ENCODE results near the gene MYO18B. TPM values are rescaled to one million over a fixed set of nuclear protein-coding genes. Genes with fewer than 3 reads are reported as not detected.

MYO18B gene
- total RNA-seq, 1 experiment from 2014 or later = 0.05 TPM

DNA sequence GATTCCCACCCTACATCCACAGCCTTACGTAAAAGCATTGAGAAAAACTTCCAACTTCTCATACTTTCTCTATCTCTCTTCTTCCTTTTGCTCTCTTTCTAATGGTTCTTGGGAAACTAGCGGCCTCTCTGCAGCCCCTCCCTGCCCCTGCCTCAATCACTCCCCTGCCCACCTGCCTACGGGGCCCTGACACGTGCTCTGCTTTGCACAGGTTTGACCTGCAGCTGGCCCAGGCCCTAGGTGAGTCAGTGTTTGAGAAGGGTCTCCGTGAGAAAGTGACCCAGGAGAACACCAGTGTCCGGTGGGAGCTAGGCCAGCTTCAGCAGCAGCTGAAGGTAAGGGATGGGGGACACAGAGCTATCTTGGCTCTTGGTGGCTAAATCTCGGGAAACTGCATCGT lies 160.4 kb downstream of the MYO18B start:
- TF ChIP-seq CEBPB (IDR thresholded peaks at IDR 0.05; ENCODE audit: low read depth) (no peak), POLR2A (IDR thresholded peaks at IDR 0.05; ENCODE audit: borderline replicate concordance, extremely low read depth, insufficient read depth, insufficient read length) (no peak), CBX3 (IDR thresholded peaks at IDR 0.05; ENCODE audit: low read depth) (no peak), ZNF274 (IDR thresholded peaks at IDR 0.05; ENCODE audit: low read depth, low read length) (no peak), ELF1 (IDR thresholded peaks at IDR 0.05; ENCODE audit: borderline replicate concordance, low read depth) (no peak), POLR2AphosphoS5 (IDR thresholded peaks at IDR 0.05; ENCODE audit: low read depth, low read length) (no peak), YY1 (IDR thresholded peaks at IDR 0.05; ENCODE audit: extremely low read depth, insufficient replicate concordance, low read depth, low read length) (no peak), SIN3A (IDR thresholded peaks at IDR 0.05; ENCODE audit: low read depth) (no peak), TCF7L2 (IDR thresholded peaks at IDR 0.05; ENCODE audit: borderline replicate concordance, extremely low read depth, insufficient read depth, insufficient read length) (no peak), SRF (IDR thresholded peaks at IDR 0.05; ENCODE audit: low read depth) (no peak), EZH2 (IDR thresholded peaks at IDR 0.05) (no peak), ZFX (IDR thresholded peaks at IDR 0.05) (no peak), SP1 (IDR thresholded peaks at IDR 0.05; ENCODE audit: low read depth) (no peak)
- TF ChIP-seq, protein P1, sequence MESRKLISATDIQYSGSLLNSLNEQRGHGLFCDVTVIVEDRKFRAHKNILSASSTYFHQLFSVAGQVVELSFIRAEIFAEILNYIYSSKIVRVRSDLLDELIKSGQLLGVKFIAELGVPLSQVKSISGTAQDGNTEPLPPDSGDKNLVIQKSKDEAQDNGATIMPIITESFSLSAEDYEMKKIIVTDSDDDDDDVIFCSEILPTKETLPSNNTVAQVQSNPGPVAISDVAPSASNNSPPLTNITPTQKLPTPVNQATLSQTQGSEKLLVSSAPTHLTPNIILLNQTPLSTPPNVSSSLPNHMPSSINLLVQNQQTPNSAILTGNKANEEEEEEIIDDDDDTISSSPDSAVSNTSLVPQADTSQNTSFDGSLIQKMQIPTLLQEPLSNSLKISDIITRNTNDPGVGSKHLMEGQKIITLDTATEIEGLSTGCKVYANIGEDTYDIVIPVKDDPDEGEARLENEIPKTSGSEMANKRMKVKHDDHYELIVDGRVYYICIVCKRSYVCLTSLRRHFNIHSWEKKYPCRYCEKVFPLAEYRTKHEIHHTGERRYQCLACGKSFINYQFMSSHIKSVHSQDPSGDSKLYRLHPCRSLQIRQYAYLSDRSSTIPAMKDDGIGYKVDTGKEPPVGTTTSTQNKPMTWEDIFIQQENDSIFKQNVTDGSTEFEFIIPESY (IDR thresholded peaks at IDR 0.05; ENCODE audit: extremely low read depth, insufficient replicate concordance, low read length) = no peak
- TF ChIP-seq, protein P2, sequence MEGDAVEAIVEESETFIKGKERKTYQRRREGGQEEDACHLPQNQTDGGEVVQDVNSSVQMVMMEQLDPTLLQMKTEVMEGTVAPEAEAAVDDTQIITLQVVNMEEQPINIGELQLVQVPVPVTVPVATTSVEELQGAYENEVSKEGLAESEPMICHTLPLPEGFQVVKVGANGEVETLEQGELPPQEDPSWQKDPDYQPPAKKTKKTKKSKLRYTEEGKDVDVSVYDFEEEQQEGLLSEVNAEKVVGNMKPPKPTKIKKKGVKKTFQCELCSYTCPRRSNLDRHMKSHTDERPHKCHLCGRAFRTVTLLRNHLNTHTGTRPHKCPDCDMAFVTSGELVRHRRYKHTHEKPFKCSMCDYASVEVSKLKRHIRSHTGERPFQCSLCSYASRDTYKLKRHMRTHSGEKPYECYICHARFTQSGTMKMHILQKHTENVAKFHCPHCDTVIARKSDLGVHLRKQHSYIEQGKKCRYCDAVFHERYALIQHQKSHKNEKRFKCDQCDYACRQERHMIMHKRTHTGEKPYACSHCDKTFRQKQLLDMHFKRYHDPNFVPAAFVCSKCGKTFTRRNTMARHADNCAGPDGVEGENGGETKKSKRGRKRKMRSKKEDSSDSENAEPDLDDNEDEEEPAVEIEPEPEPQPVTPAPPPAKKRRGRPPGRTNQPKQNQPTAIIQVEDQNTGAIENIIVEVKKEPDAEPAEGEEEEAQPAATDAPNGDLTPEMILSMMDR (IDR thresholded peaks at IDR 0.05 in 2 of 3, conservative IDR thresholded peaks at IDR 0.05 in 1 of 3; ENCODE audit: borderline replicate concordance in 1 of 3, insufficient read depth in 1 of 3, low read depth in 2 of 3, low read length in 2 of 3) = no peak
- TF ChIP-seq, protein P3, sequence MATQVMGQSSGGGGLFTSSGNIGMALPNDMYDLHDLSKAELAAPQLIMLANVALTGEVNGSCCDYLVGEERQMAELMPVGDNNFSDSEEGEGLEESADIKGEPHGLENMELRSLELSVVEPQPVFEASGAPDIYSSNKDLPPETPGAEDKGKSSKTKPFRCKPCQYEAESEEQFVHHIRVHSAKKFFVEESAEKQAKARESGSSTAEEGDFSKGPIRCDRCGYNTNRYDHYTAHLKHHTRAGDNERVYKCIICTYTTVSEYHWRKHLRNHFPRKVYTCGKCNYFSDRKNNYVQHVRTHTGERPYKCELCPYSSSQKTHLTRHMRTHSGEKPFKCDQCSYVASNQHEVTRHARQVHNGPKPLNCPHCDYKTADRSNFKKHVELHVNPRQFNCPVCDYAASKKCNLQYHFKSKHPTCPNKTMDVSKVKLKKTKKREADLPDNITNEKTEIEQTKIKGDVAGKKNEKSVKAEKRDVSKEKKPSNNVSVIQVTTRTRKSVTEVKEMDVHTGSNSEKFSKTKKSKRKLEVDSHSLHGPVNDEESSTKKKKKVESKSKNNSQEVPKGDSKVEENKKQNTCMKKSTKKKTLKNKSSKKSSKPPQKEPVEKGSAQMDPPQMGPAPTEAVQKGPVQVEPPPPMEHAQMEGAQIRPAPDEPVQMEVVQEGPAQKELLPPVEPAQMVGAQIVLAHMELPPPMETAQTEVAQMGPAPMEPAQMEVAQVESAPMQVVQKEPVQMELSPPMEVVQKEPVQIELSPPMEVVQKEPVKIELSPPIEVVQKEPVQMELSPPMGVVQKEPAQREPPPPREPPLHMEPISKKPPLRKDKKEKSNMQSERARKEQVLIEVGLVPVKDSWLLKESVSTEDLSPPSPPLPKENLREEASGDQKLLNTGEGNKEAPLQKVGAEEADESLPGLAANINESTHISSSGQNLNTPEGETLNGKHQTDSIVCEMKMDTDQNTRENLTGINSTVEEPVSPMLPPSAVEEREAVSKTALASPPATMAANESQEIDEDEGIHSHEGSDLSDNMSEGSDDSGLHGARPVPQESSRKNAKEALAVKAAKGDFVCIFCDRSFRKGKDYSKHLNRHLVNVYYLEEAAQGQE (IDR thresholded peaks at IDR 0.05; ENCODE audit: low read depth) = no peak
- H3K27me3 ChIP-seq (ENCODE audit: insufficient read depth, low read length) = peaks cover 21% of the 10 kb centered on the region
- H2AFZ ChIP-seq (ENCODE audit: low read depth, low read length, poor library complexity, severe bottlenecking) = no peak overlapping the region
- no peak overlapping the region for H3K4me2 ChIP-seq (ENCODE audit: low read length)
- no peaks in the 10 kb centered on the region for H3K4me1 ChIP-seq (ENCODE audit: control insufficient read depth in 1 of 2, insufficient read depth in 2 of 2, low read length in 2 of 2)
- H3K4me3 ChIP-seq (replicated peaks in 1 of 2; ENCODE audit: low read depth in 1 of 2, low read length in 2 of 2) = no peak overlapping the region
- no peaks in the 10 kb centered on the region for H3K79me2 ChIP-seq (ENCODE audit: insufficient read depth, low read length)
- H4K20me1 ChIP-seq (ENCODE audit: insufficient read depth) = no peaks in the 10 kb centered on the region
- H3K9me2 ChIP-seq (ENCODE audit: insufficient read depth) = no peaks in the 10 kb centered on the region
- no peaks in the 10 kb centered on the region for H3K9me3 ChIP-seq (ENCODE audit: control insufficient read depth in 1 of 2, insufficient read depth in 1 of 2, low read depth in 1 of 2, low read length in 2 of 2)
- POLR2A ChIA-PET = no interaction called here
- no peak overlapping the region for H3K27ac ChIP-seq (ENCODE audit: low read depth, low read length)
- RAD21 ChIA-PET (ENCODE audit: low non-redundant PET in 1 of 2, low total read pairs in 2 of 2, uncharacterized antibody in 2 of 2, unreplicated experiment in 2 of 2) = no interaction called here
- H3K9ac ChIP-seq (ENCODE audit: low read length) = no peak overlapping the region
- DNase-seq (ENCODE audit: low read depth, low spot score) (no peak), ATAC-seq (no peak)
- CTCF ChIA-PET = interaction anchor here (1.4 to 3.2 kb wide), 3 partner anchors 10 to 428 kb away, joined by 3 to 13 read pairs (median 11); no protein-coding TSS in a partner anchor
- no peaks in the 10 kb centered on the region for H3K36me3 ChIP-seq (ENCODE audit: control insufficient read depth in 1 of 2, insufficient read depth in 2 of 2, low read length in 2 of 2)
- intact Hi-C loops (cut with micrococcal nuclease) = no loop called here
- no TSS peak for BruUV-seq (replicated peaks)
